ENCODE measurements around the gene ACSF3. TPM values are rescaled to one million over a fixed set of nuclear protein-coding genes. Genes with fewer than 3 reads are reported as not detected.

ACSF3 gene
- total RNA-seq, 1 experiment from 2014 or later = 55.2 TPM

GRCh38 chr16:89153848-89154271, 60.2 kb downstream of the ACSF3 start:
- H3K4me1 ChIP-seq = peaks cover 7% of the 10 kb centered on the region; the same call in 1 of the 2 replicates
- TF ChIP-seq CTCF (IDR thresholded peaks at IDR 0.05; ENCODE audit: insufficient read depth in 1 of 2, low read depth in 1 of 2, low read length in 1 of 2, severe bottlenecking in 1 of 2, unreplicated experiment in 1 of 2) = no peak
- Mint-ChIP-seq H3K27me3 (ENCODE audit: insufficient read depth, unreplicated experiment) (no peaks in the 10 kb centered on the region), H3K36me3 (ENCODE audit: insufficient read depth, unreplicated experiment) (peaks cover 65% of the 10 kb centered on the region), H3K4me1 (ENCODE audit: low read depth, unreplicated experiment) (no peaks in the 10 kb centered on the region), H3K27ac (ENCODE audit: unreplicated experiment) (no peak overlapping the region), H3K9me3 (ENCODE audit: unreplicated experiment) (peaks cover 16% of the 10 kb centered on the region), H3K4me3 (ENCODE audit: unreplicated experiment) (no peak overlapping the region)
- H3K36me3 ChIP-seq (ENCODE audit: control insufficient read depth, insufficient read depth, low read length) = peaks cover 4% of the 10 kb centered on the region
- intact Hi-C loops (cut with micrococcal nuclease; ENCODE audit: unreplicated experiment) = no loop called here
- no TSS peak for BruUV-seq (replicated peaks)
- DNase-seq = peak in 1 of 2 experiments; percentile 57
- POLR2A ChIA-PET = no interaction called here
- peaks cover 16% of the 10 kb centered on the region for H3K9me3 ChIP-seq
- H3K27me3 ChIP-seq (replicated peaks; ENCODE audit: control insufficient read depth, insufficient read depth, low read length) = no peaks in the 10 kb centered on the region
- no peak overlapping the region for H3K4me3 ChIP-seq (ENCODE audit: low read depth, low read length)
- CTCF ChIA-PET = interaction anchor here (0.6 kb wide), 2 partner anchors 468 to 770 kb away, joined by 3 to 5 read pairs; no protein-coding TSS in a partner anchor

GRCh38 chr16:89154390-89155183, 60.9 kb downstream of the ACSF3 start:
- TF ChIP-seq CTCF (IDR thresholded peaks at IDR 0.05; ENCODE audit: insufficient read depth in 1 of 2, low read depth in 1 of 2, low read length in 1 of 2, severe bottlenecking in 1 of 2, unreplicated experiment in 1 of 2) = no peak
- no peak overlapping the region for H3K4me3 ChIP-seq (ENCODE audit: low read depth, low read length)
- Mint-ChIP-seq H3K9me3 (ENCODE audit: unreplicated experiment) (peaks cover 8% of the 10 kb centered on the region), H3K4me1 (ENCODE audit: low read depth, unreplicated experiment) (no peaks in the 10 kb centered on the region), H3K4me3 (ENCODE audit: unreplicated experiment) (no peak overlapping the region), H3K36me3 (ENCODE audit: insufficient read depth, unreplicated experiment) (peaks cover 58% of the 10 kb centered on the region), H3K27me3 (ENCODE audit: insufficient read depth, unreplicated experiment) (no peaks in the 10 kb centered on the region), H3K27ac (ENCODE audit: unreplicated experiment) (peak overlapping the region; percentile 26)
- peaks cover 9% of the 10 kb centered on the region; the same call in 1 of the 2 replicates for H3K9me3 ChIP-seq
- H3K4me1 ChIP-seq = peaks cover 7% of the 10 kb centered on the region; the same call in 1 of the 2 replicates
- POLR2A ChIA-PET = no interaction called here
- no peaks in the 10 kb centered on the region for H3K27me3 ChIP-seq (replicated peaks; ENCODE audit: control insufficient read depth, insufficient read depth, low read length)
- BruUV-seq (replicated peaks) = no TSS peak
- peaks cover 4% of the 10 kb centered on the region for H3K36me3 ChIP-seq (ENCODE audit: control insufficient read depth, insufficient read depth, low read length)
- CTCF ChIA-PET = interaction anchor here (0.6 to 0.7 kb wide), 3 partner anchors 13 to 769 kb away, joined by 3 to 5 read pairs (median 3); no protein-coding TSS in a partner anchor
- no peak for DNase-seq
- intact Hi-C loops (cut with micrococcal nuclease; ENCODE audit: unreplicated experiment) = no loop called here

- intact Hi-C loops (cut with micrococcal nuclease; ENCODE audit: unreplicated experiment) = no loop called here
- H3K4me3 Mint-ChIP-seq (ENCODE audit: unreplicated experiment) = no peak overlapping the region
- ChIA-PET POLR2A (no interaction called here), CTCF (interaction anchor here (0.7 kb wide), 1 partner anchor 12 kb away, joined by 3 read pairs; no protein-coding TSS in a partner anchor)
- H3K4me1 Mint-ChIP-seq (ENCODE audit: low read depth, unreplicated experiment) = no peaks in the 10 kb centered on the region
- BruUV-seq (replicated peaks) = no TSS peak
- H3K4me3 ChIP-seq (ENCODE audit: low read depth, low read length) = no peak overlapping the region
- TF ChIP-seq CTCF (IDR thresholded peaks at IDR 0.05; ENCODE audit: insufficient read depth in 1 of 2, low read depth in 1 of 2, low read length in 1 of 2, severe bottlenecking in 1 of 2, unreplicated experiment in 1 of 2) = no peak
- H3K27me3 Mint-ChIP-seq (ENCODE audit: insufficient read depth, unreplicated experiment) = no peaks in the 10 kb centered on the region
- H3K9me3 Mint-ChIP-seq (ENCODE audit: unreplicated experiment) = peaks cover 2% of the 10 kb centered on the region
- H3K36me3 ChIP-seq (ENCODE audit: control insufficient read depth, insufficient read depth, low read length) = peaks cover under 1% of the 10 kb centered on the region; the same call in 1 of the 2 replicates
- H3K4me1 ChIP-seq = peaks cover 7% of the 10 kb centered on the region; the same call in 1 of the 2 replicates
- H3K27ac Mint-ChIP-seq (ENCODE audit: unreplicated experiment) = peak overlapping the region; percentile 26
- peaks cover 52% of the 10 kb centered on the region for H3K36me3 Mint-ChIP-seq (ENCODE audit: insufficient read depth, unreplicated experiment)
- H3K9me3 ChIP-seq = peaks cover 2% of the 10 kb centered on the region; the same call in 1 of the 2 replicates
- no peaks in the 10 kb centered on the region for H3K27me3 ChIP-seq (replicated peaks; ENCODE audit: control insufficient read depth, insufficient read depth, low read length)
- DNase-seq = no peak
Observed at GRCh38 chr16:89155184-89155679, 61.6 kb downstream of the ACSF3 start.
